Stomach smooth muscle (tissue), 2 donors: ENCODE data around the gene GALNT7.

Source experiments
- H3K27ac ChIP-seq: one replicate; pipeline ENCODE4 v1.7.0; 2013; ENCODE audit warnings: mild to moderate bottlenecking, low read length, inconsistent platforms
- H3K27me3 ChIP-seq, 2 donors: one replicate each; pipeline ENCODE4 v1.7.0; 2013; ENCODE audit warnings: low read length in 2 of 2; ENCODE audit not compliant: insufficient read depth in 2 of 2, control insufficient read depth in 1 of 2
- H3K36me3 ChIP-seq, 2 donors: one replicate each; pipeline ENCODE4 v1.7.0; 2013; ENCODE audit warnings: low read length in 2 of 2; ENCODE audit not compliant: control insufficient read depth in 2 of 2, insufficient read depth in 2 of 2
- H3K4me1 ChIP-seq: one replicate; pipeline ENCODE4 v1.7.0; 2013; ENCODE audit warnings: low read length; ENCODE audit not compliant: control insufficient read depth, insufficient read depth
- H3K4me3 ChIP-seq, 2 donors: one replicate each; pipeline ENCODE4 v1.7.0; 2013; ENCODE audit warnings: low read length in 2 of 2
- H3K9ac ChIP-seq, 2 donors: one replicate each; pipeline ENCODE4 v1.7.0; 2013; ENCODE audit warnings: low read length in 2 of 2, mild to moderate bottlenecking in 1 of 2
- H3K9me3 ChIP-seq, 2 donors: one replicate each; pipeline ENCODE4 v1.7.0; 2013; ENCODE audit warnings: low read length in 2 of 2; ENCODE audit not compliant: control insufficient read depth in 2 of 2
- donor health status: healthy.
- donor health status: Pancreatic carcinoma.

Gene GALNT7

DNA sequence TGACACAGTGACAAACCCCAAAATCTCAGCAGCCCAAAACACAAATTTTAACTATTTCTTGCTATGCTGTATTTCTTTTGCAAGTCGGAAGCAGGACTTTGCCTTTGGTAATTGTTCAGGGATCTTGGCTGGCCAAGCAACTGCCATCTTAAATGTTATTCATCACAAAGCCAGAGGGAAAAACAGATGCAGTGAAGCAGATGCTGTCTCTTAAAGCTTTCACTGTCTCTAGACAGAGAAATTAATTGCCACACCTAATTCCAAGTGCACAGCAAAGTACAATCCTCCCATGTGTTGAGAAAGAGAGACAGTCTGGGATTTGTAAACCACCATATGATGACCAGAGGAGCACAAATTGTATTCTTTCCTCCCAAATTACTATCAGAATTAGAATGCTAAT, 30.0 kb upstream of the GALNT7 start:
- Histone ChIP-seq H3K9ac (no peak overlapping the region), H3K27ac (no peak overlapping the region), H3K9me3 (no peaks in the 10 kb centered on the region), H3K36me3 (no peaks in the 10 kb centered on the region), H3K27me3 (no peaks in the 10 kb centered on the region), H3K4me3 (no peak overlapping the region), H3K4me1 (no peaks in the 10 kb centered on the region)

GRCh38 chr4:173139561-173139960, 29.1 kb upstream of the GALNT7 start:
- H3K27me3 ChIP-seq, result no peaks in the 10 kb centered on the region
- H3K9ac ChIP-seq, result no peak overlapping the region
- H3K9me3 ChIP-seq, result no peaks in the 10 kb centered on the region
- H3K4me1 ChIP-seq, result no peaks in the 10 kb centered on the region
- no peak overlapping the region for H3K27ac ChIP-seq
- no peaks in the 10 kb centered on the region for H3K36me3 ChIP-seq
- H3K4me3 ChIP-seq, result no peak overlapping the region

DNA sequence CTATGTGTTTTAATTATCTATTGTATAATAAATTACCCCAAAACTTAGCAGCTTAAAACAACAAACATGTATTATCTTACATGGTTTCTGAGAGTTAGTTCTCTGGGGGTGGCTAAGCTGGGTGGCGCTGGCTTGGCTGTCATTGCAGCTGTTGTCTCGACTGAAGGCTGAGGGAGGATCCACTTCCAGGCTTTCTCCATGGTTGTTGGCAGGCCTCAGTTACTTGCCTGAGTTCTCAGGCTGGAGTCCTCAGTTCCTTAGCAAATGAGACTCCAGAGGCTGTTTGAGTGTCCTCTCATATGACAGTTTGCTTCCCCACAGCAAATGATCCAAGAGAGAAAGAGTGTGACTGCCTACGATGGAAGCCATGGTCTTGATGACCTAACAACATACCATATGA, 23.5 kb upstream of the GALNT7 start:
- Histone ChIP-seq H3K27me3 (no peaks in the 10 kb centered on the region), H3K27ac (no peak overlapping the region), H3K36me3 (no peaks in the 10 kb centered on the region), H3K9ac (no peak overlapping the region), H3K4me3 (no peak overlapping the region), H3K4me1 (no peaks in the 10 kb centered on the region), H3K9me3 (no peaks in the 10 kb centered on the region)

DNA sequence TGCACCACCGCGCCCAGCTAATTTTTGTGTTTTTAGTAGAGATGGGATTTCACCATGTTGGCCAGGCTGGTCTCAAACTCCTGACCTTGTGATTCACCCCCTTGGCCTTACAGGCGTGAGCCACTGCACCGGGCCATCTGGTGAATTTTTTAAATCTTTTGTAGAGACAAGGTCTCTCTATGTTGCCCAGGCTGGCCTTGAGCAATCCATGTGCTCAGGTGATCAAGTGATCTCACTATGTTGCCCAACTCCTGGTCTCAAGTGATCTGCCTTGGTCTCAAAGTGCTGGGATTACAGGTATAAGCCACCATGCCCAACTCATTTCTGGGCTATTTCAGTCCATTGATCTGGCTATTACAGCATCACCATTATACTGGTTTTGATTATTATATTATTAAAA, 22.2 kb upstream of the GALNT7 start:
- Histone ChIP-seq H3K36me3 (no peaks in the 10 kb centered on the region), H3K9ac (no peak overlapping the region)

DNA sequence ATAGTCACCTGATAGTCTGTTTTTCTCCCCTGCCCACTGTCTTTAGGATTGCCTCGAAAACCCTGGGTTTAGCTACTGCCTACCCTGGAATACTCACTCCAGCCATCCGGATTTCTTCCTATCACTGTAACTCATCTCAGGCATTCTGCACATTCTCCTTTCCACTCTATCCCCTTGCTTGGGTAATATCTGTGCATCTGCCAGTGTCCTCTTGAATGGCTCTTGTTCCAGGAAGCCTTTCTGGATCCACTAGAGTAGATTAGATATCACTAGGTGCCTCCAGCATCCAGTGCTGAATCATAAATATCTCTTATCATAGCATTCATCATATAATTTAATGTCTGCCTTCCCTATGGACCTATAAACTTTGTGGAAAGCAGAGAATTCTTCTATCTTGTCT, 17.1 kb upstream of the GALNT7 start:
- H3K4me3 ChIP-seq, result no peak overlapping the region
- H3K9ac ChIP-seq, result no peak overlapping the region
- H3K27ac ChIP-seq, result no peak overlapping the region
- H3K36me3 ChIP-seq, result no peaks in the 10 kb centered on the region
- H3K27me3 ChIP-seq, result no peaks in the 10 kb centered on the region
- no peaks in the 10 kb centered on the region for H3K4me1 ChIP-seq
- no peaks in the 10 kb centered on the region for H3K9me3 ChIP-seq

More for the DNA sequence above, 22.2 kb upstream of the GALNT7 start:
- Histone ChIP-seq H3K4me1 (no peaks in the 10 kb centered on the region), H3K27me3 (no peaks in the 10 kb centered on the region), H3K9me3 (no peaks in the 10 kb centered on the region), H3K27ac (no peak overlapping the region), H3K4me3 (no peak overlapping the region)

DNA sequence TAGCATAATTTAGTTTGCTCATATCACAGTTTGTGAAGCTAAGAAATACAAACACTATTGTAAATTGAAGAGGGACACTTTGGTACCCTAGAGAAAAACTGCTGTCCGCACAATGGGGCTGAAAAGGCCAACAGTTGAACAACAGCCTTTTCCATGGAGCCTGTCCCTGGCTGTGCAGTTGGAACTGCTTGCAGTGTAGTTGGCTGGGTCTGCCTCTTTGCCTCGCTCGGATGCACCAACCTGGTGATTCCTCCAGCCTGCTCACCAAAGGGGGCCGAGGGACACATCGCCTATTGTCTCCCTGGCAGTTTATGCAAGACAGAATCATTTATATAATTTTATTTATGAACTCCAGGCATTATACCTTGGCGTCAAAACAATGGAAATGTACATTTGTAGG, 16.5 kb upstream of the GALNT7 start:
- H3K36me3 ChIP-seq, result no peaks in the 10 kb centered on the region
- H3K27me3 ChIP-seq, result no peaks in the 10 kb centered on the region
- H3K4me1 ChIP-seq, result no peaks in the 10 kb centered on the region
- H3K4me3 ChIP-seq, result no peak overlapping the region
- no peak overlapping the region for H3K9ac ChIP-seq
- no peak overlapping the region for H3K27ac ChIP-seq
- H3K9me3 ChIP-seq, result no peaks in the 10 kb centered on the region

DNA sequence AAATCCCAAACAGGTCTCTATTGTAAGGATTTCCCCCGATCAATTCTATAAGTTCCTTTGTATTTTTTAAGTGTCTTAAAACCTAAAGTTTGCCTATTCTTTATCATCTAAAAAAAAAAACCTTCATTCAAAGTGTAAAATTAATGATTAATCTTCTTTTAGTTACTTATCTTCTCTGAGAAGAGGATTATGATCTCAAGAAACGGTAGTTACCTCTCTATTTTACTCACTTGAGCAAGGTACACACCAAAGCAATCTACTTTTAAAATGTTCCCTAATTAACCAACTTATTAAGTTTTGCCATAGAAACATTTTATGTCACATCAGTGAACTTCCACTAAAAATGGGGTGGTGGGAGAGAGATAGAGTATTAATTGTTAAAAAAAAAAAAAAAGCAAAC, 15.2 kb upstream of the GALNT7 start:
- Histone ChIP-seq H3K9me3 (no peaks in the 10 kb centered on the region), H3K9ac (no peak overlapping the region)

DNA sequence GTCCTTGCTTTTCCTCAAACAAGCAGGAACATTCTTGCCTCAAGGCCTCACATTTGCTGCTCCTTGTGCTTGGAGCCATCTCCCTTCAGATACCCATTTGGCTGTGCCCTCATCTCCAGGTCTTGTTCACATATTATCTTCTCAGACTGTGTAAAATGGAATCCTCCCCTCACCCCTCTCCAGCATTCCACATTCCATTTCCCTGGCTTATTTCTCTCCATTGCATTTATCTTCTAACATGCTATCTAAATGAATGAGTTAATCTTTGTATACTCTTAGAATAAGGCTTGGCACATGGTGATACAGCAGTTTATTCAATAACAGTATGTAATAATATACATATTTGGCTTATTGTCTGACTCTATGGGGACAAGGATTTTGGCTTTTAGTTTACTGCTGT, 8.8 kb upstream of the GALNT7 start:
- Histone ChIP-seq H3K27me3 (no peaks in the 10 kb centered on the region), H3K9ac (no peak overlapping the region), H3K36me3 (no peaks in the 10 kb centered on the region)

More for the DNA sequence above, 15.2 kb upstream of the GALNT7 start:
- no peaks in the 10 kb centered on the region for H3K36me3 ChIP-seq
- H3K27me3 ChIP-seq, result no peaks in the 10 kb centered on the region
- H3K27ac ChIP-seq, result no peak overlapping the region
- no peak overlapping the region for H3K4me3 ChIP-seq
- no peaks in the 10 kb centered on the region for H3K4me1 ChIP-seq

DNA sequence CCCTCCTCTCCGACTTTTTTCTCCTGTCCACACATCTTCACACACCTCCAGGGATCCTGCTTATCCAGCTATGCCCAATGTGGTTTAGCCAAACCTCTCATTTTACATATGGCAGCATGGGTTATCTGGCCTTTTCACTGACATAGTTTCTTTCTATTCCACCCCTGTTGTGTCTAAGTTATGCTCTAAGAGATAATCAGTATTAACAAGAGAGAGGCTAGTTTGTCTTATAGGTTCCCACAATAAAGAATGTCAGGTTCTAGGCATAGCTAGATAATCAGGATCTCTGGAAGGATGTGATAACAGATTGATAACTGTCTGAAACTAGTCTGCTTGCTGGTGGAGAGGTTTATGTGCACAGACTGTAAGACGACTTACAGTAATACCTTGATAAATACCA, 7.7 kb upstream of the GALNT7 start:
- no peaks in the 10 kb centered on the region for H3K36me3 ChIP-seq
- no peak overlapping the region for H3K9ac ChIP-seq
- H3K9me3 ChIP-seq, result no peaks in the 10 kb centered on the region
- H3K4me1 ChIP-seq, result no peaks in the 10 kb centered on the region
- H3K4me3 ChIP-seq, result no peak overlapping the region
- no peak overlapping the region for H3K27ac ChIP-seq
- H3K27me3 ChIP-seq, result no peaks in the 10 kb centered on the region

More for the DNA sequence above, 8.8 kb upstream of the GALNT7 start:
- no peaks in the 10 kb centered on the region for H3K4me1 ChIP-seq
- no peak overlapping the region for H3K27ac ChIP-seq
- no peaks in the 10 kb centered on the region for H3K9me3 ChIP-seq
- no peak overlapping the region for H3K4me3 ChIP-seq

DNA sequence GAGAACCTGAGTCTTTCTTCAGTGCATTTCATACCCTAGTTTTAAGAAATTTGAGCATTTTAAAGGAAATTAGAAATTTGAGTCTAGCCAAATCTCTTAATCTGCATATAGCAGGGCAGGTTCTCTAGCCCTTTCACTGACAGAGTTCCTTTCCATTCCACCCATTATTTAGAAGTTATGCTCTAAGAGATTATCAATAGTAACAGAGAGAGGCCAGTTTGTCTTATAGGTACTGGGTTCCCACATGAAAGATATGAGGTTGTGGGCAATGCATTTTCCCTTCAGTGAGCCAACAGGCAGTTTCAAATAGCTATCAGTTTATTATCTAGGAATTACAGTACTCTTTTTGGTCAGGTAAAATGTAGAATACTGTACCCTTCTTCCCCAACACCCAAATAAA, 7.3 kb upstream of the GALNT7 start:
- Histone ChIP-seq H3K9me3 (no peaks in the 10 kb centered on the region), H3K4me3 (no peak overlapping the region), H3K9ac (no peak overlapping the region), H3K27ac (no peak overlapping the region), H3K4me1 (no peaks in the 10 kb centered on the region), H3K36me3 (no peaks in the 10 kb centered on the region), H3K27me3 (no peaks in the 10 kb centered on the region)

GRCh38 chr4:173165706-173166105, 2.9 kb upstream of the GALNT7 start:
- Histone ChIP-seq H3K27me3 (no peaks in the 10 kb centered on the region), H3K4me3 (no peak overlapping the region), H3K9me3 (no peaks in the 10 kb centered on the region), H3K36me3 (no peaks in the 10 kb centered on the region), H3K4me1 (no peaks in the 10 kb centered on the region), H3K27ac (no peak overlapping the region), H3K9ac (no peak overlapping the region)

DNA sequence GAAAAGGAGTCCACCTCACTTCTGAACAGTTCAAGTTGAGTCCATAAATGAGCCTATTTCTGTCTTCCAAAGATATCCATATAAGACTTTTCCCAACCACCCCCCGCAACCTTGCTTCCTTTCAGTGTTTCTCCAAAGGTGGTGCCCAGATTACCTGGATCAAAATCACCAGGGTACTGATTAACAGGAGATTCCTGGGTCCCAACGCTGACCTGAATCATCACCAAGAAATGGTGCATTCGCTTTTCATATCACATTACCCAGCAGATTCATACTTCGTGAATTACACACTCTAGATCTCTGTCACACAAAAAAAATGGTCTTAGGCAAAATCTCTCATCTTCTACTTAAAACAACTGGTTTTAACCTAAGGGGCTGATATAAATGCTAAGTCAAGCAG, 2.1 kb upstream of the GALNT7 start:
- Histone ChIP-seq H3K36me3 (no peaks in the 10 kb centered on the region), H3K27me3 (no peaks in the 10 kb centered on the region), H3K27ac (no peak overlapping the region), H3K9ac (no peak overlapping the region), H3K9me3 (no peaks in the 10 kb centered on the region), H3K4me3 (no peak overlapping the region), H3K4me1 (no peaks in the 10 kb centered on the region)
